ENCODE results near the gene ZNF175.

Gene ZNF175

DNA sequence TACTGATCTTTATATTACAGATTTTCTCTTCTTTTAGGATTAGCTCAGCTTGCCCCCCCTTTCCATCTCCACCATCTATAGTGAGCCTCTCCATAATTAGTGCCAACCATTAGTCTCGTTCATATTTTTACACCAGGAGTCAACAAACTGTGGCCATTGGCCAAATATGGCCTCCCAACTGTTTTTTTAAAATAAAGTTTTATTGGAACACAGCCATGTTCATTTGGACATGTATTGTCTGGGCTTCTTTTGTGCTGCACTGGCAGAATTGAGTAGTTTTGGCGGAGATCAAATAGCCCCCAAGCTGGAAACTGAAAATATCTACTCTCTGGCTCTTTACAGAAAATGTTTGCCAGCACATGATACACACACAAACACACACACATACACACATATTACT lies 18.4 kb downstream of the ZNF175 start:
- no peak for DNase-seq (ENCODE audit: low read depth in 2 of 2)

DNA sequence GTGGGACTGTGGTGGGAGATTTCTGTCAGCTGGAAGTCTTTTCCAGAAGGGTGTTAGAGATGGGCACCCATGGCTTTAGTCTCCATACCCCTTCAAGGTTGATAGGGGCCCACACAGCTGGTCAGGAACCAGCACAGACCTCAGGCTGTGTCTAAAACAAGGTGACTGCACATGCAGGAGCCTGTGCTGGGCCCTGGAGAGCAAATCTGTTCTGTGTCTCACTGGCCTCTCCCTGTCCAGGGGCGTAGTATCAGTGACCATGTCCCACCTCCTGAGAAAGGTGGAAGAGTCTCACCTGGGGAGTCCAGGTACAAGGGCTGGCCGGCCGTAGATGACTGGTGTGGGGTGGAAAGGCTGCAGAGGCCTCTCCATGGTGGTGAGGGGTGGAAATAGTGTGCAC lies 19.4 kb downstream of the ZNF175 start:
- no peak for DNase-seq (ENCODE audit: low read depth in 2 of 2)

DNA sequence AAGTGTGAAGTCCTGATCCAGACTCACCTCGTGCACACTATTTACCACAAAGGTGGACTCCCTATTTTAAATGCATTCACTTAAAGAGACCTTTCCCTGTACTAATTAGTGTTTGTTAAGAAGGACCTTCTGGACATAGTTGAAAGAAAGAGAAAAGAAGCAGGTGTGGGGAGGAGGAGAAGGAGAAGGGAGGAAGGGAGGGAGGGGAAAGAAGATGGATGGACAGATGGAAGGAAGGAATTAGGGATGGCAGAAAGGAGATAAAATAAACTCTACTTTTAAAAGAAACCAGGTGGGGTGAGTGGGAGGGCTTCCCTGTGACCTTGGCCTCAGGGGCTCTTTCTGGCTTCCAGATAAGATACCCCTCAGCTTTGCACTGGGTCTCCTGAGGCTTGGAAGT lies 21.4 kb downstream of the ZNF175 start:
- no peak for DNase-seq (ENCODE audit: low read depth in 2 of 2)

DNA sequence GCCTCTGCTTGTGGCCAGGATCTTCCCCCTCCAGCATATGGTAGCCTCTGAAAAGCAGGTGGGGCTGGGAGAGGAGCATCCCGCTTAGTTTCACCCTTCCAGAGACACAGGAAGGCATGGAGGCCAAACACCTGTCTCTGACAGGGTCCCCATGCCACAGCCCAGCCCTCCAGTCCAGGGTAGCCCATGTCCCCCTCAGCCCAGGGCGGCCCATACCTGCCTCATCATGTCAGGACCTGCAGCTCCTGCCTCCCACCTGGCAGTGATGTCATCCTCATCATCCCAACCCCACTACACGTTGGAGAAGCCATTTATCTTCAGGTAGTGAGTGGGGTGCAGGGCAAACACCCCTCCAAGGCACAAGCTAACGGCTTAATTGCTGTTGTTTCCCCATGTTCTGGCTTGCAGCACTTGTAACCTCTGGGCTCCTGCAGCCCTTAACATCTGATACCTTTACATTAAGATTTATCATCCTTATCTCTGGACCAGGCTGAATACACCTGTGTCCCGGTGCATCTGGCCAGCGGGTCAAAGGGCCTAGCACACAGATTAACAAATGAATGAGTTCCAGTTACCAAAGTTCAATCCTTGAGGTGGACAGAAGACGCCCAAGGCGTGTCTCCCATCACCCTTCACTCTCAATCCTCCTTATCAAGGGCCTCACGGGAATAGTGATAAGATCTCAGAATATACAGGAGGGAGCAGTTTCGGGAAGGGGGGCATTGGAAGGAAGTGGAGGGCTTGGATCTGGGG lies 22.2 kb downstream of the ZNF175 start:
- DNase-seq (ENCODE audit: low read depth in 2 of 2), result no peak

DNA sequence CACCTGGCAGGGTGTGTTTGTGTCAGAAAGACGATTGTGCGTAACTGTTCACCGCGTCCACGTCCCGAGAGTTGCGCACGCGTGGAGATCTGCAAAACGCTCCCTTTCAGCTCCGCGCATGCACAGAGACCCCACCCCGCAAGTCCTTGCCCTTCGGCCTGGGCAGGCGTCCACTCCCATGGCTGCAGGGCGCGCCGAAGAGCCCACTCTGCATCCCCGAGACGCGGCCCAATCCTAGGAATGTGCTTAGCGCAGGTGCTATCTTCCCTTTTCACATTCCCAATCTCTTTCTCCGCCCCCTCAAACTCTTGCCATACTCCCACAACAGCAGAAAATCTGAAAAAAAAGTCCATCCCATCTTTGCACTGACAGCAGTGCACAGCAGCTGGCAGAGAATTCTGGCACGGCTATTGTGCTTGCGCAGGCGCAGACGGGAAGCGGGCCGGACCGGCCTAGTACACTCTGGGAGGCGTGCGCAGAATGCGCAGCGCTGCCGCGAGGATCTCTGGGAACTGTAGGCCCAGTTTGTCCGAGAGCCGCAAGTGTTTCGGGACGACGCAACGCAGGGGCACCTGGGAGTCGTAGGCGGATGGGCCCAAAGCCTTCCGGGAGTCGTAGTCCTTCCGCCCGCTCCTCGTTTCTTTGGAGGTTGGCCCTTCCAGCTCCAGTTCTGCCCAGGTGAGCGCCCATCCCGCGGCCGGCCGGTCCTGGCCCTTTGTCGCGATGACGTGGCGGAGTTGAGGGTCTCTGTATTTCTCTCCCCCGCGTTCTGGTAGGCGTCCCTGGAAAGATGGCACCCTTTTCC lies 23.1 kb downstream of the ZNF175 start:
- DNase-seq (ENCODE audit: low read depth in 2 of 2), result peak; percentile 94

DNA sequence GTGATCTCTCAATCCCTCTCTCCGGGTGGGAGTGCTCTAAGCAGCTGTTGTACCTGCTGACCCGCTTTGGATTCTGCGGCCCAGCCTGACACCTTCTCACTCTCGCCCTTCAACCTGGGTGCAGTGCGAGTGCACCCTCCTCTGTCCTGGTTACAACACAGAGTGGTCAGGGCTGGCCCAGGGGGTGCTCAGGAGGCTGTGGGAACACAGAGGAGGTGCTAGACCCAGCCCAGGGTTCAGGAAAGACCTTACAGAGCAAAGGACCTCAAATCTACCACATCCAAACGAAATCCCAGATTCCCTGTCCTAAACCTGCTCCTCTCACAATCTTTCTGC lies 23.7 kb downstream of the ZNF175 start:
- no peak for DNase-seq (ENCODE audit: low read depth in 2 of 2)

GRCh38 chr19:51595190-51596175 lies 24.4 kb downstream of the ZNF175 start:
- DNase-seq (ENCODE audit: low read depth in 2 of 2), result no peak

DNA sequence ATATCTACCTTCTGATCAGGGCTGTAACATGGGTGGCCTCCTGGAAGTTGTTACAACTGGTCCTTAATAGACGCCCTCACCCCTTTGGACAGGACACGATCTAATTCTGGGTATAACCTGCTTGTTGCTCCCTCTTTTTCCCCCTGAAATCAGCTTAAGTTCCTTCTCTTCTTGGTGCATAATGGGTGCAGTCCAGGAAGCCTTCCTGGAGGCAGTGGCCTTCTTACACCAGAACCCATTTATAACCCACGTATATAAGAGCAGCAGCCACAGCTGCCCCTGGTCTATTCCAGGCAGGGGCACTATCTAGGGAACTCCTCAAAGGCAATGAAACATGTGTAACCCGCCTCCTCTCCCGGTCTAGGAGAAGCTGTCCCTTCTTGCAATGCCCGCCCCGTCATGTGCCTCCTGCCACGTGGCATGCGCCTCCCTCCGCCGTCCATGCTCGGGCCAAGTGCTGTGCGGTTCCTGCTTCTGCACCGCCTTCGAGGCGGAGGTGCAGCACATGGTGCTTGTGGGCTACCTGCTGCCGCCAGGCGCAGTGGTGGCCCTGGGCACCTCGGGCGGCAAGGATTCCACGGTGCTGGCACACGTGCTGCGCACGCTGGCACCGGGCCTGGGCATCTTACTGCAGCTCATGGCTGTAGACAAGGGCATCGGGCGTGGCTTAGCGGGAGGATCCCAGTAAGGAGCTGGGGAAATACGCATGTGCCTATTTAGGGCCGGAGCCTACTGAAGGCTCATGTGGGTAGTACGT lies 27.3 kb downstream of the ZNF175 start:
- no peak for DNase-seq (ENCODE audit: low read depth in 2 of 2)

DNA sequence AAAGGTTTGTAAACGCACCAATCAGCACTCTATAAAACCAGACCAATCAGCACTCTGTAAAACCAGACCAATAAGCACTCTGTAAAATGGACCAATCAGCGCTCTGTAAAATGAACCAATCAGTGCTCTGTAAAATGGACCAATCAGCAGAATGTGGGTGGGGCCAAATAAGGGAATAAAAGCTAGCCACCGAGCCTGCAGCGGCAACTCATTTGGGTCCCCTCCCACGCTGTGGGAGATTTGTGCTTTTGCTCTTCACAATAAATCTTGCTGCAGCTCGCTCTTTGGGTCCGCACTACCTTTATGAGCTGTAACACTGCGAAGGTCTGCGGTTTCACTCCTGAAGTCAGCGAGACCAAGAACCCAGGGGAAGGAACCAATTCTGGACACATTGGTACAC lies 28.0 kb downstream of the ZNF175 start:
- DNase-seq (ENCODE audit: low read depth in 2 of 2), result no peak

GRCh38 chr19:51600940-51601580 lies 30.0 kb downstream of the ZNF175 start:
- DNase-seq (ENCODE audit: low read depth in 2 of 2), result no peak

DNA sequence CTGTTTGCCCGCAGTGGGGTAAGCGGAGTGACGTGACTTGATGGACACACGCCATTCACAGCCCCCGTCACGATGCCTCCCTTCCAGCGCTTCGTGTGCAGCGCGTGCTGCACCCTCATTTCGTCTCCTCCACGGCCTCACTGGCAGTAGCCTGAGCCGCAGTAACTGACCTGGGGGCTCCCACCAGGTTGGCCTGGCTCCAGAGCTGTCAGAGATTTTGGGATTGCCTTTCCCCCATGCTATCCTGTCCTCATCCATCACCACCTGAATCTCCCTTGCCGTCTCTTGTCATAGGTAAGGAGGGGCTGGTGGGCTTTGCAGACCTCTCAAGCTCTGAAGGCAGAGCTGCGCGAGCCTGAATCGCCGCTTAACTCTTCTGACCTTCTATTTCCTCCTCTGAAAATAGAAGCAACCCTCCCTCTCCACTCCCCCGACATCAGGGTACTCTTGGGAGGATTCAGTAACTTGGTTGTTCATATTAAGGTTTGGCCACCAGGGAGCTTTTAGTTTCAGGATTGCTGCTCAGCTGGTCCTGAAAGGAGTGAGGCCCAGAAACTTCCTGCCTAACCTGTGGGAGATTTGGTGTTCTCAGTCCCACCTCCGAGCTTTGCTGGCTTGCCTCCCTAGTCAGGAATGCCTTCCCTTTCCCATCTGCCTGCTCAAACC lies 31.2 kb downstream of the ZNF175 start:
- no peak for DNase-seq (ENCODE audit: low read depth in 2 of 2)

- DNase-seq (ENCODE audit: low read depth in 2 of 2), result no peak
Observed at GRCh38 chr19:51607077-51607476, 36.0 kb downstream of the ZNF175 start.

DNA sequence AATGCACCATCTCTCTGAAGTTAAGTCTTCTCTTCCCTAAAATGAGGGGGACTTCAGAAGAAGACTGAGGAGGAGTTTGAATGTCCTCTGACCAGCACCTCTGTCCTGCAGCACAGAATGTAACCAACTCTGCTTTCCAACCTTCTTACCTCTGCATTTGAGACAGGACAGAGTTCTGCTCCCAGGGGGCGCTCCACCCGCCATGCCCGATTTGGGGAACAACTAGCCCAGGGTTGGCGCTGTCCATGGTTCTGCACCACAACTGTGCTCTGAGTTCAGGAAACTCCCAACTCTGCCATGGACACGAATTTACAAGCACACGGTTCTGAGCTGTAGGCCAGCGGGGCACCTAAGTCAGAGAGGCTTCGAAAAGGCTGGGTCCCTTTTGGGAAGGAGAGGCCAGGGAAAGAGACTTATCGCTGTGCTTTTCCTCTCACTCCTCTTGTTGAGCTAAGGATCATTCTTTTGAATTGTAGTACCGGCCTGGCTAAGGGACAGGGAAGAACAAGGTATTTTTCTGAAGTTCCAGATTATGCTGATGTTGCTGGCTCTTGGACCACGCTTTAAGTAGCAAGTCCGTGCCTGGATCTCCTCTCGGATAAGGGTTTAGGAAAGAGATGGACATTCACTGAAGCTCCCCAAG lies 37.0 kb downstream of the ZNF175 start:
- peak; percentile 27 to 49 for DNase-seq (ENCODE audit: low read depth in 2 of 2)

- DNase-seq (ENCODE audit: low read depth in 2 of 2), result no peak
Observed at GRCh38 chr19:51610576-51610975, 39.5 kb downstream of the ZNF175 start.

GRCh38 chr19:51614789-51615188 lies 43.7 kb downstream of the ZNF175 start:
- DNase-seq (ENCODE audit: low read depth in 2 of 2), result no peak

DNA sequence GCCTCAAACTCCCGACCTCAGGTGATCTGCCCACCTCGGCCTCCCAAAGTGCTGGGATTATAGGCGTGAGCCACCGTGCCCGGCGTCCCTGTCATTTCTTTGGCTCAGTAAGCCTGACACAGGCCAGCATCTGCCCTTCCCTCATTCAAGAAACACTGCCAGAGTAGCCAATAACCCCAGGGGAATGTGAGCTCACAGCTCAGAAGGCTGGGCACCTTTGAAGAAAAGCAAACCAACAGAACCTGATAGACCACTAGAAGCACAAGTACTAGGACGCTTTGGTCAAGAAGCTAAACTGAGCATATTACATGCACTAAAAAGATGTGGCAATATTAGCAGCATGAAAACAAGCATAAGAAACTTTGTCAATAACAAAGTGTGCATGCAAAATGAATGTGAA lies 44.9 kb downstream of the ZNF175 start:
- DNase-seq (ENCODE audit: low read depth in 2 of 2), result no peak

- no peak for DNase-seq (ENCODE audit: low read depth in 2 of 2)
Observed at GRCh38 chr19:51621178-51621577, 50.1 kb downstream of the ZNF175 start.

GRCh38 chr19:51626675-51627074 lies 55.6 kb downstream of the ZNF175 start:
- no peak for DNase-seq (ENCODE audit: low read depth in 2 of 2)

GRCh38 chr19:51627491-51628138 lies 56.5 kb downstream of the ZNF175 start:
- no peak for DNase-seq (ENCODE audit: low read depth in 2 of 2)

Data from stimulated activated CD4-positive, alpha-beta T cell treated with anti-CD3 and anti-CD28 coated beads, Interleukin-1b, Interleukin-23, amount 100 ng/mL, for 4 hours (primary cell).